Lung (tissue), 16 donors: Measurements from ENCODE around the gene UGT3A2. TPM values are rescaled to one million over a fixed set of nuclear protein-coding genes. Genes with fewer than 3 reads are reported as not detected.

ENCODE experiments used
- ATAC-seq: fragments of 200-7000 bp; cut with Tn5 transposase; one replicate; pipeline ENCODE4 v1.9.1; 2020; ENCODE audit warnings: moderate number of reproducible peaks; ENCODE audit not compliant: insufficient read depth, low FRiP score
- DNase-seq, 3 donors: peaks; one replicate each; pipeline ENCODE4 v3.0.0-alpha.2; 2013 to 2017
- H3K27ac ChIP-seq, 2 donors: one replicate each; pipeline ENCODE4 v1.5.1; 2013; ENCODE audit warnings: mild to moderate bottlenecking in 2 of 2, moderate library complexity in 2 of 2, control low read depth in 1 of 2, inconsistent platforms in 1 of 2, low read depth in 1 of 2, low read length in 1 of 2
- H3K27me3 ChIP-seq, 3 donors: one replicate each; pipeline ENCODE4 v1.5.1; 2013; ENCODE audit warnings: low read length in 2 of 3; ENCODE audit not compliant: control insufficient read depth in 3 of 3, insufficient read depth in 3 of 3
- H3K36me3 ChIP-seq, 4 donors: one replicate each; pipeline ENCODE4 v1.5.1; 2013; ENCODE audit warnings: low read length in 4 of 4, mild to moderate bottlenecking in 1 of 4, moderate library complexity in 1 of 4; ENCODE audit not compliant: control insufficient read depth in 4 of 4, insufficient read depth in 4 of 4
- H3K4me1 ChIP-seq, 5 donors: one replicate each; pipeline ENCODE4 v1.5.1; 2013; ENCODE audit warnings: low read length in 5 of 5, mild to moderate bottlenecking in 2 of 5, moderate library complexity in 1 of 5; ENCODE audit not compliant: control insufficient read depth in 5 of 5, insufficient read depth in 5 of 5
- H3K4me3 ChIP-seq: one replicate; pipeline ENCODE4 v1.5.1; 2013; ENCODE audit warnings: mild to moderate bottlenecking, control low read depth, moderate library complexity
- H3K9ac ChIP-seq, 2 donors: one replicate each; pipeline ENCODE4 v1.5.1; 2013; ENCODE audit warnings: low read length in 2 of 2, control low read depth in 1 of 2; ENCODE audit not compliant: insufficient read depth in 1 of 2
- H3K9me3 ChIP-seq, 4 donors: one replicate each; pipeline ENCODE4 v1.5.1; 2013; ENCODE audit warnings: low read length in 3 of 4, mild to moderate bottlenecking in 1 of 4, moderate library complexity in 1 of 4; ENCODE audit not compliant: control insufficient read depth in 4 of 4, insufficient read depth in 3 of 4
- WGBS, 2 donors: extraction: QIAGEN DNeasy Blood & Tissue Kit; methylation state at CpG; one replicate each; pipeline ENCODE4 v1.1.7; 2013; 5-methylcytosine and 5-hydroxymethylcytosine counted together
- long read RNA-seq, 5 donors: transcript quantifications; one replicate each; lab custom pipeline, GENCODE V29; 2026
- polyA plus RNA-seq, 2 donors: library from polyadenylated mRNA; stranded (reverse); fragments of 200-250 nt; gene quantifications; one replicate each; pipeline ENCODE4 v1.2.1, GENCODE V29; 2013
- total RNA-seq, 2 donors: library from RNA; depleted of rRNA in 1 of 2; stranded (reverse); fragments of >200 nt in 1 of 2; gene quantifications; one replicate each; pipeline ENCODE4 v1.2.1, GENCODE V29; 2014 to 2021
- TF ChIP-seq, protein P1 (sequence below): IDR thresholded peaks from 2 replicates; pipeline ENCODE4 v1.5.1; 2012; ENCODE audit warnings: mild to moderate bottlenecking; ENCODE audit errors: control extremely low read depth, extremely low read depth
- donor health status: control.
- donor health status: control.
- donor health status: Bipolar disorder and iron deficiency.
- donor health status: healthy.
- donor health status: DM: yes; HTN: yes; CAD: no.

UGT3A2 gene
- under 1 TPM in 1 of 2 donors, not detected in 1; 0.12 TPM for total RNA-seq
- polyA plus RNA-seq: under 1 TPM in 1 of 2 donors, not detected in 1; 0.05 TPM
- long read RNA-seq, donor 1: 0 reads
- long read RNA-seq, donor 2: 0 reads
- long read RNA-seq, donor 3: 0 reads
- long read RNA-seq, donor 4: 0 reads
- long read RNA-seq, donor 5: 0 reads

- TF ChIP-seq, protein P1, sequence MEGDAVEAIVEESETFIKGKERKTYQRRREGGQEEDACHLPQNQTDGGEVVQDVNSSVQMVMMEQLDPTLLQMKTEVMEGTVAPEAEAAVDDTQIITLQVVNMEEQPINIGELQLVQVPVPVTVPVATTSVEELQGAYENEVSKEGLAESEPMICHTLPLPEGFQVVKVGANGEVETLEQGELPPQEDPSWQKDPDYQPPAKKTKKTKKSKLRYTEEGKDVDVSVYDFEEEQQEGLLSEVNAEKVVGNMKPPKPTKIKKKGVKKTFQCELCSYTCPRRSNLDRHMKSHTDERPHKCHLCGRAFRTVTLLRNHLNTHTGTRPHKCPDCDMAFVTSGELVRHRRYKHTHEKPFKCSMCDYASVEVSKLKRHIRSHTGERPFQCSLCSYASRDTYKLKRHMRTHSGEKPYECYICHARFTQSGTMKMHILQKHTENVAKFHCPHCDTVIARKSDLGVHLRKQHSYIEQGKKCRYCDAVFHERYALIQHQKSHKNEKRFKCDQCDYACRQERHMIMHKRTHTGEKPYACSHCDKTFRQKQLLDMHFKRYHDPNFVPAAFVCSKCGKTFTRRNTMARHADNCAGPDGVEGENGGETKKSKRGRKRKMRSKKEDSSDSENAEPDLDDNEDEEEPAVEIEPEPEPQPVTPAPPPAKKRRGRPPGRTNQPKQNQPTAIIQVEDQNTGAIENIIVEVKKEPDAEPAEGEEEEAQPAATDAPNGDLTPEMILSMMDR: no peak
- Histone ChIP-seq H3K27me3 (peaks cover 9 to 11% (median 9%) of the 10 kb centered on the region in 3 donors), H3K27ac (no peak within 1 kb of the TSS), H3K36me3 (no peaks in the 10 kb centered on the region), H3K4me1 (peaks cover 0 to 9% (median 0%) of the 10 kb centered on the region in 5 donors), H3K9ac (no peak within 1 kb of the TSS), H3K4me3 (no peak within 1 kb of the TSS), H3K9me3 (no peaks in the 10 kb centered on the region)
- WGBS, 2 donors: 4% methylated on average over 22 of the region's 22 CpGs
- ATAC-seq (no peak), DNase-seq (peak in 1 of 3 donors; percentile 4)
Observed at GRCh38 chr5:36066540-36067210, at the start of gene UGT3A2. Gene UGT3A2 (minus strand): TSS chr5:36066882. CDS start chr5:36066789, 93 bp downstream.

GRCh38 chr5:36111238-36111637, 44.6 kb upstream of the UGT3A2 start:
- WGBS, 2 donors: 71 to 76% methylated on average over 1 of the region's 1 CpG
- TF ChIP-seq, protein P1: no peak
- Histone ChIP-seq H3K27ac (no peak overlapping the region), H3K9me3 (no peaks in the 10 kb centered on the region), H3K4me3 (no peak overlapping the region), H3K9ac (no peak overlapping the region), H3K4me1 (peaks cover 0 to 8% (median 0%) of the 10 kb centered on the region in 5 donors), H3K27me3 (no peaks in the 10 kb centered on the region), H3K36me3 (peaks cover 9 to 19% (median 13%) of the 10 kb centered on the region in 4 donors)
- ATAC-seq: no peak
- no peak for DNase-seq

DNA sequence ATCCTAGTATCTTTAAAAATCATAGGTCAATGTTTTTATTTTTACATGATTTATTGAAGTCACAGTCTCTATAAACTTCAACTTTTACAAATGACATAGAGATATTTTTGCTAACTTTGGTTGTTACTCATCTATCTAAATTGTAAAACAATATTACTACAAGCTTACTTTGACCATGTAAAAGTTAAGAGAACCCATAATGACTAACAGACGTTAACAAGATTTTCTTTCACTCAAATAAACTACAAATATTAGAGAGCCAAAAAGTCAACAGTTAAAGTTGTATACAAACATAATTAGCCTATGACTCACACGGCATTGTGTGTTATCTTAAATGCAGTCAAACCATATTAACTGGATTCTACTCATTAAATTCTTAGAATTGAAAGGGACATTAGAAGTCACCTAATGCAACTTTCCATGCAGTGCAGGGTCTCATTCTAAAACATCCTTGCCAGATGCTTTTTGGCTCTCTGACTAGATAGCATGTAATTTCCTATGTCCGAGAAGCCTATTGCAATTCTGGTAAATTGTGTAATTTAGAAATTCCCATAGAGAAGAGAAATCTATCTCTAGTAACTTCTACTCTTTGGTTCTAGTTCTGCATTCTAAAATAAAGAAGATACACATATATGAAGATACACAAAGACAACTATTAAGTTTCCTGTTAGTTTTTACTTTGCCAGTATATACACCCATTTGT, 42.2 kb upstream of the UGT3A2 start:
- 63 to 77% methylated on average over 3 of the region's 3 CpGs for WGBS, 2 donors
- peaks cover 9 to 14% (median 11%) of the 10 kb centered on the region in 4 donors for H3K36me3 ChIP-seq
- peaks cover 0 to 21% (median 0%) of the 10 kb centered on the region in 5 donors for H3K4me1 ChIP-seq

More for the DNA sequence above, 42.2 kb upstream of the UGT3A2 start:
- Histone ChIP-seq H3K27me3 (no peaks in the 10 kb centered on the region), H3K9me3 (no peaks in the 10 kb centered on the region), H3K27ac (no peak overlapping the region), H3K4me3 (no peak overlapping the region), H3K9ac (no peak overlapping the region)
- TF ChIP-seq, protein P1: no peak
- no peak for ATAC-seq
- peak in 2 of 3 donors; percentile 27 to 57 for DNase-seq
